Measurements from ENCODE around the gene ST7L. TPM values are rescaled to one million over a fixed set of nuclear protein-coding genes. Genes with fewer than 3 reads are reported as not detected.

ST7L gene
- total and polyA plus RNA-seq, 2 donors (not counting 3 experiments of a cell fraction or from before 2014, with no cell fraction given), result 12.3 to 28.4 TPM

GRCh38 chr1:112549590-112549989 lies 69.4 kb downstream of the ST7L start:
- H3K4me1 ChIP-seq (ENCODE audit: control insufficient read depth, extremely low read depth, insufficient read depth, low read length), result peaks cover 16% of the 10 kb centered on the region
- no peak overlapping the region for H2AFZ ChIP-seq (ENCODE audit: low read depth, low read length)
- no peaks in the 10 kb centered on the region for H3K9me3 ChIP-seq (replicated peaks; ENCODE audit: control insufficient read depth, insufficient read depth, low read length)
- H3K4me2 ChIP-seq (ENCODE audit: insufficient read depth, low read length), result no peak overlapping the region
- H3K27ac ChIP-seq (ENCODE audit: insufficient read depth, low read depth, low read length), result no peak overlapping the region
- H4K20me1 ChIP-seq (replicated peaks; ENCODE audit: control insufficient read depth, extremely low read depth, insufficient read depth, low read length), result no peaks in the 10 kb centered on the region
- no peak overlapping the region for H3K4me3 ChIP-seq (replicated peaks in 1 of 3; ENCODE audit: insufficient read depth in 1 of 3, low read depth in 1 of 3, low read length in 3 of 3)
- H3K9ac ChIP-seq (replicated peaks; ENCODE audit: extremely low read depth, insufficient read depth, low read length), result no peak overlapping the region
- no peaks in the 10 kb centered on the region for H3K27me3 ChIP-seq (ENCODE audit: control insufficient read depth in 2 of 2, insufficient read depth in 2 of 2, low read length in 2 of 2)
- FAIRE-seq (no peak), DNase-seq (ENCODE audit: low read depth, low spot score) (no peak)
- CTCF ChIA-PET, result interaction anchor here (1.1 kb wide), 1 partner anchor 76 kb away, joined by 3 read pairs; no protein-coding TSS in a partner anchor
- no peak for TF ChIP-seq MYC (IDR thresholded peaks at IDR 0.05; ENCODE audit: low read depth, low read length)
- no peak for TF ChIP-seq MAX (IDR thresholded peaks at IDR 0.05; ENCODE audit: insufficient read depth, insufficient read length)
- TF ChIP-seq EZH2 (IDR thresholded peaks at IDR 0.05; ENCODE audit: borderline replicate concordance, low read depth, low read length, severe bottlenecking), result no peak
- TF ChIP-seq POLR2AphosphoS5 (IDR thresholded peaks at IDR 0.05; ENCODE audit: insufficient read depth, low read depth, low read length), result no peak
- TF ChIP-seq JUN (IDR thresholded peaks at IDR 0.05; ENCODE audit: borderline replicate concordance, insufficient read depth, insufficient read length, low read depth), result no peak
- no peak for TF ChIP-seq FOS (IDR thresholded peaks at IDR 0.05; ENCODE audit: borderline replicate concordance, insufficient read depth, low read length)
- no peak for TF ChIP-seq CTCF (IDR thresholded peaks at IDR 0.05; ENCODE audit: extremely low read depth in 1 of 2, insufficient read depth in 1 of 2, low read depth in 1 of 2, low read length in 2 of 2)
- TF ChIP-seq GATA2 (IDR thresholded peaks at IDR 0.05; ENCODE audit: insufficient read depth, insufficient read length, low read depth, low read length), result no peak
- TF ChIP-seq POLR2A (IDR thresholded peaks at IDR 0.05; ENCODE audit: low read depth, low read length), result no peak
- H3K36me3 ChIP-seq (ENCODE audit: control insufficient read depth in 2 of 2, extremely low read depth in 1 of 2, insufficient read depth in 2 of 2, low read length in 2 of 2), result no peaks in the 10 kb centered on the region
- no peaks in the 10 kb centered on the region for H3K79me2 ChIP-seq (ENCODE audit: control insufficient read depth, insufficient read depth, low read length)
- dilution Hi-C loops (cut with MboI; ENCODE audit: extremely low pct_ligation_motif_present, low sequenced_read_pairs), result no loop called here
- BruUV-seq (replicated peaks), result no TSS peak
- no peaks in the 10 kb centered on the region for H3K9me1 ChIP-seq (replicated peaks; ENCODE audit: control insufficient read depth, extremely low read depth, insufficient read depth, low read length)
- intact Hi-C loops (cut with micrococcal nuclease), result loop anchor here (5.0 kb wide), 1 partner anchor 43 kb away; no protein-coding TSS in a partner anchor
- POLR2A ChIA-PET, result no interaction called here
